NT2/D1 (cell line): ENCODE data around the gene RBMS3.

Experiments used
- SUZ12 ChIP-seq: IDR thresholded peaks from 2 replicates; pipeline ENCODE4 v1.6.1; 2011; ENCODE audit not compliant: insufficient read length, insufficient read depth; ENCODE audit errors: extremely low read depth
- YY1 ChIP-seq: IDR thresholded peaks from 2 replicates; pipeline ENCODE4 v1.6.1; 2011; ENCODE audit not compliant: insufficient read length, insufficient read depth
- ZNF274 ChIP-seq: IDR thresholded peaks from 2 replicates; pipeline ENCODE4 v1.6.1; 2011; ENCODE audit warnings: mild to moderate bottlenecking, low read depth, low read length

DNA sequence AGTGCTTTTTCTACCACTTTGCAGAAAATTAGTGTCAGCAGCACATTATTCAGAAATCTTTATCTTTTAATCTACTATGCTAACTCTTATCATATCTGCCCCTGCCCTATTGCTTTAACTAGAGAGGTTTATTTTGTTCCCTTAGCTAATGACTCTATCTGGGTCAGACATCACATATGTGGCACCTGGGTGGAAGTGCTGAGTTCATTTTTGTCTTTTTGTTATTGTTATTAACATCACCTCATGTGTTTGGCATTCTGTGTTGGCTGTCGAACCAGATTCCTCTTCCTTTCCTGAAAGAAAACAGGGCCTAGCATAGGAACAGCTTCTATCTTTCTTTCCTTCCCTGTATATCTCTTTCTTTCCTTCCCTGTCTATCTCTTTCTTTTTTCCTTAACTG lies 100.7 kb downstream of the RBMS3 start:
- no peak for TF ChIP-seq YY1
- no peak for TF ChIP-seq SUZ12
- TF ChIP-seq ZNF274 = no peak
